ENCODE measurements around the gene LYRM4. TPM values are rescaled to one million over a fixed set of nuclear protein-coding genes. Genes with fewer than 3 reads are reported as not detected.
"Not testable (repeated sequence)": the region's sequence is repeated elsewhere in the genome, so short reads cannot be mapped to it uniquely, and the experiment has no call there.

LYRM4 gene
- total RNA-seq, 4 donors from 2014 or later = 9.2 to 28.2 (median 14.2) TPM

GRCh38 chr6:5061152-5061551 is 199.6 kb downstream of the LYRM4 start:
- intact Hi-C loops (cut with DNase I) = no loop called here
- no peaks in the 10 kb centered on the region for H3K36me3 ChIP-seq
- no peak overlapping the region for H3K4me3 ChIP-seq
- 46 to 47% methylated on average over 3 of the region's 3 CpGs for WGBS, 2 donors
- no peak overlapping the region for H3K27ac ChIP-seq
- no peaks in the 10 kb centered on the region for H3K9me3 ChIP-seq
- no peak for TF ChIP-seq POLR2A (IDR thresholded peaks at IDR 0.05)
- TF ChIP-seq, protein P1, sequence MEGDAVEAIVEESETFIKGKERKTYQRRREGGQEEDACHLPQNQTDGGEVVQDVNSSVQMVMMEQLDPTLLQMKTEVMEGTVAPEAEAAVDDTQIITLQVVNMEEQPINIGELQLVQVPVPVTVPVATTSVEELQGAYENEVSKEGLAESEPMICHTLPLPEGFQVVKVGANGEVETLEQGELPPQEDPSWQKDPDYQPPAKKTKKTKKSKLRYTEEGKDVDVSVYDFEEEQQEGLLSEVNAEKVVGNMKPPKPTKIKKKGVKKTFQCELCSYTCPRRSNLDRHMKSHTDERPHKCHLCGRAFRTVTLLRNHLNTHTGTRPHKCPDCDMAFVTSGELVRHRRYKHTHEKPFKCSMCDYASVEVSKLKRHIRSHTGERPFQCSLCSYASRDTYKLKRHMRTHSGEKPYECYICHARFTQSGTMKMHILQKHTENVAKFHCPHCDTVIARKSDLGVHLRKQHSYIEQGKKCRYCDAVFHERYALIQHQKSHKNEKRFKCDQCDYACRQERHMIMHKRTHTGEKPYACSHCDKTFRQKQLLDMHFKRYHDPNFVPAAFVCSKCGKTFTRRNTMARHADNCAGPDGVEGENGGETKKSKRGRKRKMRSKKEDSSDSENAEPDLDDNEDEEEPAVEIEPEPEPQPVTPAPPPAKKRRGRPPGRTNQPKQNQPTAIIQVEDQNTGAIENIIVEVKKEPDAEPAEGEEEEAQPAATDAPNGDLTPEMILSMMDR (IDR thresholded peaks at IDR 0.05) = no peak
- no peaks in the 10 kb centered on the region for H3K4me1 ChIP-seq
- no peak for DNase-seq
- H3K27me3 ChIP-seq = no peaks in the 10 kb centered on the region

GRCh38 chr6:5060439-5060838 is 200.3 kb downstream of the LYRM4 start:
- H3K9me3 ChIP-seq; H3K27me3 ChIP-seq; H3K36me3 ChIP-seq; intact Hi-C loops (cut with DNase I); H3K4me3 ChIP-seq; DNase-seq; H3K4me1 ChIP-seq; H3K27ac ChIP-seq: not testable (repeated sequence)
- WGBS, 2 donors = 88 to 93% methylated on average over 8 to 9 of the region's 9 CpGs

DNA sequence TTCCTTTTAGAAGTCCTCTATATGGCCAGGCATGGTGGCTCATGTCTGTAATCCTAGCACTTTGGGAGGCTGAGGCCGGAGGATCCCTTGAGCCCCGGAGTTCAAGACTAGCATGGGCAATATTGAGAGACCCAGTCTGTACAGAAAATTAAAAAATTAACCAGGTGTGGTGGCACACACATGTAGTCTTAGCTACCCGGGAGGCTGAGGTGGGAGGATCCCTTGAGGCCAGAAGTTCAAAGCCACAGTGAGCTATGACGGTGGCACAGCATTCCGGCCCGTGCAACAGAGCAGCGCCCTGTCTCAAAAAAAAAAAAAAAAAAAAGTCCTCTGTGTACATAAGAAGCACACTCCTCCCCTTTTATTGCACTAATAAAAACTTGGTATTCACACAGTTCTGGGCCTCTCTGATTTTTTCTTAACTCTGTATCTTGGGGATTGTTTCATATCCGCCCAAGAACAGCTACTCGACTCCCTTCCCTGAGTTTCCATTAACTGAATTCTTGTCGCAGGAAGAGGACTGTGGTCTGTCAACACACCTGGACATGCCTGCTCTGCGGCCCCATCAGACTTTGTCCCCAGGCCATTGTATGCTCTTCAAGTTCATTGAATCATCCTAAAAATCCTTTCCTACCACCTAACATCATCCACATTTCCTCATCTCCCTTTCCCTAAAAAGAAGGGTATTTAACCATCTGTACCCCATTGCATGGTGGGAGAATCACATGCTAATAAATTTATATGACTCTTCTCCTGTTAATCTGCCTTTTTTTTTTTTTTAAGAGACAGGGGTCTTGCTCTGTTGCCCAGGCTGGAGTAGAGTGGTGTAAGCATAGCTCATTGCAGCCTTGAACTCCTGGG is 201.5 kb downstream of the LYRM4 start:
- H3K4me1 ChIP-seq = no peaks in the 10 kb centered on the region
- 91 to 94% methylated on average over 11 of the region's 11 CpGs for WGBS, 2 donors
- no peak overlapping the region for H3K4me3 ChIP-seq
- no peak for TF ChIP-seq POLR2A (IDR thresholded peaks at IDR 0.05)
- TF ChIP-seq, protein P1 (IDR thresholded peaks at IDR 0.05) = no peak
- H3K9me3 ChIP-seq = no peaks in the 10 kb centered on the region
- DNase-seq = no peak
- intact Hi-C loops (cut with DNase I) = no loop called here
- H3K27ac ChIP-seq = no peak overlapping the region
- no peaks in the 10 kb centered on the region for H3K27me3 ChIP-seq
- H3K36me3 ChIP-seq = no peaks in the 10 kb centered on the region

Small RNAs within 50 kb of the gene (small RNA-seq; reads per million reads assigned to genes)
- 0.14 to 1.2 (median 0.61) reads per million in 4 donors for gene MIR3691

Other genes with a start within 250 kb of the LYRM4 start
- gene PPP1R3G, start 175.6 kb downstream of the LYRM4 start, total RNA-seq = 1 to 10 TPM; 1.1 to 3.0 (median 1.6) TPM
- gene FARS2, start 563 bp upstream of the LYRM4 start, total RNA-seq = 10 to 100 TPM in 3 of 4 donors, 1 to 10 TPM in 1; 8.3 to 18.5 (median 13.0) TPM

All from esophagus squamous epithelium (tissue), 5 donors.